GM10248 (cell line): Measurements from ENCODE around the gene AUTS2.

Experiments
- CTCF ChIA-PET: fragments of 300-600 bp; sonication (Branson Sonifier 250); formaldehyde crosslinking; extraction: SDS; loops from one replicate; lab custom pipeline; 2021; ENCODE audit warnings: antibody characterized with exemption; lab: Yijun Ruan, JAX
- POLR2A ChIA-PET: fragments of 350-650 bp; sonication (Branson Sonifier 250); formaldehyde crosslinking; extraction: SDS; loops from one replicate; lab custom pipeline; 2020; ENCODE audit warnings: antibody characterized with exemption; lab: Yijun Ruan, JAX
- DNase-seq: peaks from one replicate; pipeline ENCODE4 v3.0.0; 2012; ENCODE audit errors: extremely low spot score
- TF ChIP-seq, protein P1 (sequence below): IDR thresholded peaks from 2 replicates; pipeline ENCODE4 v1.5.1; 2012; ENCODE audit warnings: mild to moderate bottlenecking, low read depth; ENCODE audit errors: extremely low read depth, missing control alignments, control extremely low read depth

AUTS2 gene

DNA sequence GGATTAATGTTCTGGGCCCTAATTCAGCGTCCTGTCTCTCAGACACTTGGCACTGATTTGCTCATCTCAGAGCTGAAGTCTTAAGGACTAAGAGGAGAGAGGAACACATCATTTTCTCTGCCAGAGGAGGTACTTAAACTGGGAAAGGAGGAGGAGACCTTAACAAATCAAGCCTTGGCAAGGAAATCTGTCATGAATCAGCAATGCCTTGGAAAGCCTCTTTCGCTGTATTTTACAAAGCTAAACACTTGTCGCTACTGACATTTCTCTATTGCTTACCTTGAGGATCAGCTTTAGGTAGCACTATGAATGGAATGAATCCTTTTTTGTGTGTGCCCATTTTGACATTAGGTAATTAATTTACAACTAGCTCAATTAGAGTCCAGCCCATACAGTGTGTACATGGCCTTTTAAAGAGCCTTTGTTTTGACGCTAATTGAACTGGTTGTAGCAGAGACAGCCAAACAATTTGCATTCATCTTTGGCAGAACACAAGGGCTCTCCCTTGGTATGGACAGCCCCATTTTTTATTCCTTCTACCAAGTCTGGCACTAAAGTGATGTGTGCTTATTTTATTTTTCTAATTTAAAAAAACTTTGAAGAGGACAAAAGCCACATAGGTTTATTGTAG, 37.4 kb downstream of the AUTS2 start:
- ChIA-PET CTCF (interaction anchor here (1.1 kb wide), 1 partner anchor 11 kb away, joined by 3 read pairs; no protein-coding TSS in a partner anchor), POLR2A (no interaction called here)
- TF ChIP-seq, protein P1, sequence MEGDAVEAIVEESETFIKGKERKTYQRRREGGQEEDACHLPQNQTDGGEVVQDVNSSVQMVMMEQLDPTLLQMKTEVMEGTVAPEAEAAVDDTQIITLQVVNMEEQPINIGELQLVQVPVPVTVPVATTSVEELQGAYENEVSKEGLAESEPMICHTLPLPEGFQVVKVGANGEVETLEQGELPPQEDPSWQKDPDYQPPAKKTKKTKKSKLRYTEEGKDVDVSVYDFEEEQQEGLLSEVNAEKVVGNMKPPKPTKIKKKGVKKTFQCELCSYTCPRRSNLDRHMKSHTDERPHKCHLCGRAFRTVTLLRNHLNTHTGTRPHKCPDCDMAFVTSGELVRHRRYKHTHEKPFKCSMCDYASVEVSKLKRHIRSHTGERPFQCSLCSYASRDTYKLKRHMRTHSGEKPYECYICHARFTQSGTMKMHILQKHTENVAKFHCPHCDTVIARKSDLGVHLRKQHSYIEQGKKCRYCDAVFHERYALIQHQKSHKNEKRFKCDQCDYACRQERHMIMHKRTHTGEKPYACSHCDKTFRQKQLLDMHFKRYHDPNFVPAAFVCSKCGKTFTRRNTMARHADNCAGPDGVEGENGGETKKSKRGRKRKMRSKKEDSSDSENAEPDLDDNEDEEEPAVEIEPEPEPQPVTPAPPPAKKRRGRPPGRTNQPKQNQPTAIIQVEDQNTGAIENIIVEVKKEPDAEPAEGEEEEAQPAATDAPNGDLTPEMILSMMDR, result no peak
- no peak for DNase-seq

DNA sequence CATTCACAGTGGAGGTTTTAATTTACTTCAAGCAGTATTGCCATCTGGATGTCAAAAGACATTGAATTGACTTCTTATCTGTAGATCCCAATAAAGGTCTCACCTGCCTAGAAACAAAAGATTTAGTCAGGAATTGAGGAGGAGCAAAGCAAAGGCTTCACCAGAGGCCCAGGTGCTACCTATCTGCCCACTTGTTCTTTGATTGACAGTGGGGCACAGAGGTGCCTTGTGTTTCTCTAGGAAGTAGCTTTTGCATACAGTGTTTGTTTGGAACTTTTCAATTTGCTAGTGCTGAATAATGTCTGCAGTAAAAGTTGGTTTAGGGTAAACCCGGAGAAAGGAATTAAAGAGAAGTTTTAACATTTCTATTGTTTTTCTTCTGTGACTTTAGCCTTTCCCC, 40.4 kb downstream of the AUTS2 start:
- POLR2A ChIA-PET, result no interaction called here
- no peak for DNase-seq

DNA sequence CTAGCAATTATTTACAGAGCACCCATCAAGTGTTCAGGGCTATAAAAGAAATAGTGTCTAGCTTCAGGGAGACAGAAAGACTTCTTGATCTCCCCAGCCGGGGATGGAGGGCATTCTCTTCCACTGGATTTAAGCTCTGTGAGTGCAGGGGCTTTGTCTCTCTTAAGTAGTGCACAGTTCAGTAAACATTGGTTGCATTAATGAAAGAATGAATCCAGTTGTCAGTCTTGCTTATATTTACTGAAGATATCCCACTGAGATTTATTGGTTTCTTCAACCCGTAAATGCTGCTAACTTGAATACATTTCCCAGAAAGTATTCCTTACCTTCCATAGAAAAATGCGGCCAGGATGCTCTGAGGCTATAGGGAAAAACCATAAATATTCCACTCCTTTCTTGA, 41.9 kb downstream of the AUTS2 start:
- no peak for DNase-seq
- ChIA-PET POLR2A (no interaction called here), CTCF (interaction anchor here (1.0 to 1.2 kb wide), 2 partner anchors 11 to 14 kb away, joined by 3 read pairs; no protein-coding TSS in a partner anchor)
- TF ChIP-seq, protein P1, result no peak

More for the DNA sequence above, 40.4 kb downstream of the AUTS2 start:
- CTCF ChIA-PET, result no interaction called here
- TF ChIP-seq, protein P1, result no peak

DNA sequence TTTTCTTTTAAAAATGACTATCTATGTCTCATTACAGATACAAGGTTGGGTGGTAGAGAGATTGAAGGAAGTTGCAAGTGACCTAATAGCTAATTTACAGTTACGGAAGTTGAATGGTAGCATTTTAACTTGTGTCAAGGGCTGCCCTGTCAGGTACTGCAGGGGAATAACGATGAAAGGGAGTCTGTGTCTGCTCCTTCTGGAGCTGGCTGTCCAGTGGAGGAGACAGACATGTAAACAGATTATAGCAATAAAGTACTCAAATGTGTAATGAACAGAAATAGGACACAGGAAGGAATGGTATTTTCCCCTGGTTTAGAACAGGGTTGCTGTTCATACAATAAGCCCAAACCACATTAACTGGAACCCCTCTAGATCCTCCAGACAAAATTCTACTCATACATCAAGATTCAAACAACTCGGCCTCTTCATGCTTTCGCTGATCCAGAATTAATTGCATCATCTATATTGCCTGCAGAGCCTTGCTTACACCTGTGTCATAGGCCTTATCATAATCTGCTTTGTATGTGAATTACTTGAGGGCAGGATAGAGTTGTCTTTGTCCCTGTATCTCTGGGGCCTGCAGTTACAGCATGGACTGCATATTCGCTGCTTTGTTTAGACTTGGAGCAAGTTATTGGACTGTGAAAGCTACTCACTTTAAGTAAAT, 42.8 kb downstream of the AUTS2 start:
- CTCF ChIA-PET, result no interaction called here
- TF ChIP-seq, protein P1, result no peak
- DNase-seq, result no peak

DNA sequence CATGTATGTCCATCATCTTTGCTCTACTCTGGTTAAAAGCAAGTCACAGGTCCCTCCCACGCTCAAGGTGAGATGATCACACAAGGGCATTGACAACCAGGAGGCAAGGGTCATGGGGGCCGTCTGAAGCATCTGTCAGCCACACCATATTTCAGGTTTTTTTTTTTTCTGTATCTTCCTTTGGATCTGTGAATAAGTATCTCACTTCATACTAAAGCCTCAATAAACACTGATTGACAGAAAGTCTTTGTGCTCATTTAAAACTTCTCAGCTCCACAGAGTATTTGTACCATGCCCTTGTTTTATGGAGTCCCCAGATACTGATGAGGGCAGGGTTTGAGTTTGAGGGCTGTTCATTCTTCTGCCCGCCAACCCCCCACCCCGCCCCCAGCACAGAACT, 45.0 kb downstream of the AUTS2 start:
- POLR2A ChIA-PET, result no interaction called here

More for the DNA sequence above, 42.8 kb downstream of the AUTS2 start:
- POLR2A ChIA-PET, result no interaction called here

More for the DNA sequence above, 45.0 kb downstream of the AUTS2 start:
- CTCF ChIA-PET, result interaction anchor here (1.4 kb wide), 1 partner anchor 15 kb away, joined by 4 read pairs; no protein-coding TSS in a partner anchor
- DNase-seq, result no peak
- TF ChIP-seq, protein P1, result no peak
